ENCODE data around the gene TMED8. TPM values are rescaled to one million over a fixed set of nuclear protein-coding genes. Genes with fewer than 3 reads are reported as not detected.

The TMED8 gene
- total RNA-seq, 1 experiment from 2014 or later: 21.2 TPM

- POLR2A ChIA-PET: no interaction called here
- no peak overlapping the region for H3K27ac ChIP-seq (ENCODE audit: low read depth, low read length)
- no peaks in the 10 kb centered on the region for H3K9me2 ChIP-seq (ENCODE audit: insufficient read depth)
- H3K9me3 ChIP-seq (ENCODE audit: control insufficient read depth in 1 of 2, insufficient read depth in 1 of 2, low read depth in 1 of 2, low read length in 2 of 2): no peaks in the 10 kb centered on the region
- intact Hi-C loops (cut with micrococcal nuclease): no loop called here
- no peaks in the 10 kb centered on the region for H3K79me2 ChIP-seq (ENCODE audit: insufficient read depth, low read length)
- no peaks in the 10 kb centered on the region for H3K4me1 ChIP-seq (ENCODE audit: control insufficient read depth in 1 of 2, insufficient read depth in 2 of 2, low read length in 2 of 2)
- CTCF ChIA-PET: no interaction called here
- no peak overlapping the region for H2AFZ ChIP-seq (ENCODE audit: low read depth, low read length, poor library complexity, severe bottlenecking)
- no peaks in the 10 kb centered on the region for H3K36me3 ChIP-seq (ENCODE audit: control insufficient read depth in 1 of 2, insufficient read depth in 2 of 2, low read length in 2 of 2)
- DNase-seq (ENCODE audit: low read depth, low spot score) (no peak), ATAC-seq (no peak)
- BruUV-seq (replicated peaks): no TSS peak
- no peaks in the 10 kb centered on the region for H3K27me3 ChIP-seq (ENCODE audit: insufficient read depth, low read length)
- no peak overlapping the region for H3K4me3 ChIP-seq (replicated peaks in 1 of 2; ENCODE audit: low read depth in 1 of 2, low read length in 2 of 2)
- TF ChIP-seq FOSL1 (IDR thresholded peaks at IDR 0.05; ENCODE audit: low read depth): no peak
- no peak for TF ChIP-seq ATF3 (IDR thresholded peaks at IDR 0.05)
- TF ChIP-seq SRF (IDR thresholded peaks at IDR 0.05; ENCODE audit: low read depth): no peak
- H3K9ac ChIP-seq (ENCODE audit: low read length): no peak overlapping the region
- RAD21 ChIA-PET (ENCODE audit: low non-redundant PET in 1 of 2, low total read pairs in 2 of 2, uncharacterized antibody in 2 of 2, unreplicated experiment in 2 of 2): no interaction called here
- no peaks in the 10 kb centered on the region for H4K20me1 ChIP-seq (ENCODE audit: insufficient read depth)
- no peak overlapping the region for H3K4me2 ChIP-seq (ENCODE audit: low read length)
Observed at GRCh38 chr14:77407158-77407557, 30.3 kb upstream of the TMED8 start.

- no TSS peak for BruUV-seq (replicated peaks)
- Histone ChIP-seq H3K9me3 (ENCODE audit: control insufficient read depth in 1 of 2, insufficient read depth in 1 of 2, low read depth in 1 of 2, low read length in 2 of 2) (no peaks in the 10 kb centered on the region), H4K20me1 (ENCODE audit: insufficient read depth) (no peaks in the 10 kb centered on the region), H3K4me3 (replicated peaks in 1 of 2; ENCODE audit: low read depth in 1 of 2, low read length in 2 of 2) (no peak overlapping the region), H3K79me2 (ENCODE audit: insufficient read depth, low read length) (no peaks in the 10 kb centered on the region), H3K9ac (ENCODE audit: low read length) (no peak overlapping the region), H3K27ac (ENCODE audit: low read depth, low read length) (no peak overlapping the region), H3K4me2 (ENCODE audit: low read length) (no peak overlapping the region), H2AFZ (ENCODE audit: low read depth, low read length, poor library complexity, severe bottlenecking) (no peak overlapping the region), H3K4me1 (ENCODE audit: control insufficient read depth in 1 of 2, insufficient read depth in 2 of 2, low read length in 2 of 2) (no peaks in the 10 kb centered on the region), H3K9me2 (ENCODE audit: insufficient read depth) (no peaks in the 10 kb centered on the region), H3K27me3 (ENCODE audit: insufficient read depth, low read length) (no peaks in the 10 kb centered on the region), H3K36me3 (ENCODE audit: control insufficient read depth in 1 of 2, insufficient read depth in 2 of 2, low read length in 2 of 2) (no peaks in the 10 kb centered on the region)
- POLR2A ChIA-PET: no interaction called here
- CTCF ChIA-PET: no interaction called here
- ATAC-seq (no peak), DNase-seq (ENCODE audit: low read depth, low spot score) (no peak)
- RAD21 ChIA-PET (ENCODE audit: low non-redundant PET in 1 of 2, low total read pairs in 2 of 2, uncharacterized antibody in 2 of 2, unreplicated experiment in 2 of 2): no interaction called here
- TF ChIP-seq ZNF274 (IDR thresholded peaks at IDR 0.05; ENCODE audit: low read depth, low read length) (no peak), SP1 (IDR thresholded peaks at IDR 0.05; ENCODE audit: low read depth) (no peak), ZFX (IDR thresholded peaks at IDR 0.05) (no peak), YY1 (IDR thresholded peaks at IDR 0.05; ENCODE audit: extremely low read depth, insufficient replicate concordance, low read depth, low read length) (no peak), SIN3A (IDR thresholded peaks at IDR 0.05; ENCODE audit: low read depth) (no peak)
- TF ChIP-seq, protein P1, sequence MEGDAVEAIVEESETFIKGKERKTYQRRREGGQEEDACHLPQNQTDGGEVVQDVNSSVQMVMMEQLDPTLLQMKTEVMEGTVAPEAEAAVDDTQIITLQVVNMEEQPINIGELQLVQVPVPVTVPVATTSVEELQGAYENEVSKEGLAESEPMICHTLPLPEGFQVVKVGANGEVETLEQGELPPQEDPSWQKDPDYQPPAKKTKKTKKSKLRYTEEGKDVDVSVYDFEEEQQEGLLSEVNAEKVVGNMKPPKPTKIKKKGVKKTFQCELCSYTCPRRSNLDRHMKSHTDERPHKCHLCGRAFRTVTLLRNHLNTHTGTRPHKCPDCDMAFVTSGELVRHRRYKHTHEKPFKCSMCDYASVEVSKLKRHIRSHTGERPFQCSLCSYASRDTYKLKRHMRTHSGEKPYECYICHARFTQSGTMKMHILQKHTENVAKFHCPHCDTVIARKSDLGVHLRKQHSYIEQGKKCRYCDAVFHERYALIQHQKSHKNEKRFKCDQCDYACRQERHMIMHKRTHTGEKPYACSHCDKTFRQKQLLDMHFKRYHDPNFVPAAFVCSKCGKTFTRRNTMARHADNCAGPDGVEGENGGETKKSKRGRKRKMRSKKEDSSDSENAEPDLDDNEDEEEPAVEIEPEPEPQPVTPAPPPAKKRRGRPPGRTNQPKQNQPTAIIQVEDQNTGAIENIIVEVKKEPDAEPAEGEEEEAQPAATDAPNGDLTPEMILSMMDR (IDR thresholded peaks at IDR 0.05 in 2 of 3, conservative IDR thresholded peaks at IDR 0.05 in 1 of 3; ENCODE audit: borderline replicate concordance in 1 of 3, insufficient read depth in 1 of 3, low read depth in 2 of 3, low read length in 2 of 3): no peak
- intact Hi-C loops (cut with micrococcal nuclease): no loop called here
Observed at GRCh38 chr14:77406718-77407117, 29.8 kb upstream of the TMED8 start.

Data from HCT116 (cell line).